Vagina (tissue), 2 donors: ENCODE data around the gene ENO4. TPM values are rescaled to one million over a fixed set of nuclear protein-coding genes. Genes with fewer than 3 reads are reported as not detected.

ENCODE experiments used
- DNase-seq, 2 donors: peaks; one replicate each; pipeline ENCODE4 v3.0.0-alpha.2; 2017; ENCODE audit errors: extremely low spot score in 2 of 2
- H3K27ac ChIP-seq: fragments of 200-600 bp; sonication (generic); one replicate; pipeline ENCODE4 v1.5.1; 2019
- H3K27me3 ChIP-seq: fragments of 200-600 bp; sonication (generic); one replicate; pipeline ENCODE4 v1.5.1; 2019
- H3K36me3 ChIP-seq, 2 donors: fragments of 200-600 bp; sonication (generic); one replicate each; pipeline ENCODE4 v1.5.1; 2017 to 2019
- H3K4me1 ChIP-seq: fragments of 200-600 bp; sonication (generic); one replicate; pipeline ENCODE4 v1.5.1; 2019
- H3K4me3 ChIP-seq, 2 donors: fragments of 200-600 bp; sonication (generic); 1 replicate in 1 of 2; 2 replicates in 1 of 2; pipeline ENCODE4 v1.5.1; 2016 to 2019
- H3K9me3 ChIP-seq: fragments of 200-600 bp; sonication (generic); one replicate; pipeline ENCODE4 v1.5.1; 2019
- CTCF ChIP-seq, 3 experiments: fragments of 450-650 bp in 2 of 3; fragments of 200-600 bp in 1 of 3; sonication (generic) in 1 of 3; IDR thresholded peaks; one replicate each; pipeline ENCODE4 v1.5.1; 2017 to 2019; ENCODE audit warnings: antibody characterized with exemption in 3 of 3, mild to moderate bottlenecking in 2 of 3, moderate library complexity in 2 of 3
- POLR2A ChIP-seq, 2 donors: fragments of 450-650 bp; IDR thresholded peaks; one replicate each; pipeline ENCODE4 v1.6.1; 2017; ENCODE audit warnings: antibody characterized with exemption in 2 of 2, mild to moderate bottlenecking in 2 of 2, moderate library complexity in 2 of 2
- POLR2AphosphoS5 ChIP-seq, 2 donors: sonication (generic); formaldehyde crosslinking; IDR thresholded peaks; one replicate each; pipeline ENCODE4 v1.9.0; 2017; ENCODE audit warnings: antibody characterized with exemption in 2 of 2, mild to moderate bottlenecking in 2 of 2, low read depth in 1 of 2; ENCODE audit not compliant: insufficient read depth in 1 of 2
- intact Hi-C: fragments of 100-400 bp; cut with DNase I; formaldehyde crosslinking; loops from one replicate; pipeline ENCODE4 v1.15.1; 2023
- total RNA-seq: library from RNA; depleted of rRNA; stranded (reverse); fragments of >200 nt; gene quantifications from one replicate; pipeline ENCODE4 v1.2.3, GENCODE V29; 2016

ENO4 gene
- total RNA-seq, 1 donor from 2014 or later: not detected

GRCh38 chr10:116853701-116854100 is 4.4 kb downstream of the ENO4 start:
- intact Hi-C loops: no loop called here
- Histone ChIP-seq H3K27ac (no peak overlapping the region), H3K4me3 (no peak overlapping the region), H3K27me3 (no peaks in the 10 kb centered on the region), H3K36me3 (no peaks in the 10 kb centered on the region), H3K4me1 (peaks cover 5% of the 10 kb centered on the region), H3K9me3 (no peaks in the 10 kb centered on the region)
- DNase-seq: peak in 1 of 2 donors; percentile 3
- TF ChIP-seq POLR2A (IDR thresholded peaks at IDR 0.05): no peak
- no peak for TF ChIP-seq CTCF (IDR thresholded peaks at IDR 0.05)
- TF ChIP-seq POLR2AphosphoS5 (IDR thresholded peaks at IDR 0.05; ENCODE audit: insufficient read depth in 1 of 2, low read depth in 1 of 2): no peak

DNA sequence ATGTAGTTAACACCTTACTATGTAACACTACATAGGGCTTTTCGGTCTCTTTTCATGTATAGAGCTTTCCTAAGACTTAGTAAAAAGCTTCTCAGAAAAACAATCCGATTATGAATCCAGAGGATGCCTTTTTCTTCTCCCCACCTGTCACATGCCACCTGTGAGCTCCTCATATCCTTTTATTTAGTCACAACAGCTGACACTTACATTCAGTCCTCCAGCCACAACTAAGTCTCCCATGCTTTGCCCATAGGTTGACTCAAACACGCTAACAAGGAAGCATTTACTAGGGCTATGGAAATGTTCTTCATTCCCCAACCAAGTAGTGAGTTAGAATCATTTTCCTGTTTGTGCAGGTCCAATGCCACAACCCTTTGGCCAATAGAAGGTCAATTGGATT is 7.9 kb downstream of the ENO4 start:
- Histone ChIP-seq H3K27ac (no peak overlapping the region), H3K36me3 (no peaks in the 10 kb centered on the region), H3K4me1 (no peaks in the 10 kb centered on the region), H3K27me3 (no peaks in the 10 kb centered on the region), H3K4me3 (no peak overlapping the region), H3K9me3 (no peaks in the 10 kb centered on the region)
- DNase-seq: no peak
- no peak for TF ChIP-seq POLR2A (IDR thresholded peaks at IDR 0.05)
- no peak for TF ChIP-seq POLR2AphosphoS5 (IDR thresholded peaks at IDR 0.05; ENCODE audit: insufficient read depth in 1 of 2, low read depth in 1 of 2)
- no peak for TF ChIP-seq CTCF (IDR thresholded peaks at IDR 0.05)
- intact Hi-C loops: no loop called here

DNA sequence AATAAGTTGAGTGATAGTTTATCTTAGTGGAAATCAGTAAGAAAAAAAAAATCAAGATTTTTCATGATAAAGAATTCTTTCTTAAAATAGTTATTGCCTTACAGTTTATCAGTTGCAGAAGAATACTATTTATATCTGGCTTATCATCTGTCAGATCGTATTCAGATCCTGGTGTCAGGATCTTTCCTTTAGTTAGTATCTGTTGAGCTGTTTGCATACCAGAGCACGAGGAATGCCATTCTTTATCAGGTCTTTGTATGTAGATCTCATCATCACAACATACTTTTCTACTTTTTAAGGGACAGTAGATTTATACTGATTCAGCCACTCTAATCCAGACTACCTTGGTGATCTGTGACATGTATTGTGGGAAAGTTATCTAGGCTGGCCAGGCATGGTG is 12.5 kb downstream of the ENO4 start:
- TF ChIP-seq POLR2AphosphoS5 (IDR thresholded peaks at IDR 0.05; ENCODE audit: insufficient read depth in 1 of 2, low read depth in 1 of 2) (no peak), POLR2A (IDR thresholded peaks at IDR 0.05) (no peak), CTCF (IDR thresholded peaks at IDR 0.05) (no peak)

DNA sequence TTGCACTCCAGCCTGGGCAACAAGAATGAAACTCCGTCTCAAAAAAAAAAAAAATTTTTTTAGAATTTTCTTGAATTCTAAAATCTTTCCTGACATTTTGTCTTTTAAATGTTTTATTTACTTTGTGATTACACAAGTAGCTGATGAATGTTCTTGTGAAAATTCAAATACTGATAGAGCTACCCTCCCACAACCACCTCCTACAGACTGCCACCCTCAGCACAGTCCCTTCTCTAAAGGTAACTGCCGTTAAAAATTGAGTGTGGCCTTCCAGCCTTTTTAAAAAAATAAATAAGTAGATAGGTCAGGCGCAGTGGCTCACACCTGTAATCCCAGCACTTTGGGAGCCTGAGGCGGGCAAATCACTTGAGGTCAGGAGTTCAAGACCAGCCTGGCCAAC is 15.1 kb downstream of the ENO4 start:
- TF ChIP-seq CTCF (IDR thresholded peaks at IDR 0.05) (no peak), POLR2AphosphoS5 (IDR thresholded peaks at IDR 0.05; ENCODE audit: insufficient read depth in 1 of 2, low read depth in 1 of 2) (no peak), POLR2A (IDR thresholded peaks at IDR 0.05) (no peak)
- Histone ChIP-seq H3K27ac (no peak overlapping the region), H3K36me3 (no peaks in the 10 kb centered on the region), H3K27me3 (no peaks in the 10 kb centered on the region), H3K4me1 (no peaks in the 10 kb centered on the region), H3K9me3 (no peaks in the 10 kb centered on the region), H3K4me3 (no peak overlapping the region)
- no peak for DNase-seq
- intact Hi-C loops: no loop called here

More for the DNA sequence above, 12.5 kb downstream of the ENO4 start:
- no peaks in the 10 kb centered on the region for H3K36me3 ChIP-seq
- H3K4me3 ChIP-seq: no peak overlapping the region
- H3K27me3 ChIP-seq: no peaks in the 10 kb centered on the region
- no peak for DNase-seq
- no peak overlapping the region for H3K27ac ChIP-seq
- intact Hi-C loops: no loop called here
- H3K9me3 ChIP-seq: no peaks in the 10 kb centered on the region
- H3K4me1 ChIP-seq: no peaks in the 10 kb centered on the region

GRCh38 chr10:116866066-116866465 is 16.8 kb downstream of the ENO4 start:
- intact Hi-C loops: no loop called here
- Histone ChIP-seq H3K27ac (no peak overlapping the region), H3K9me3 (no peaks in the 10 kb centered on the region), H3K4me1 (no peaks in the 10 kb centered on the region), H3K4me3 (no peak overlapping the region), H3K36me3 (no peaks in the 10 kb centered on the region), H3K27me3 (no peaks in the 10 kb centered on the region)
- DNase-seq: no peak
- TF ChIP-seq CTCF (IDR thresholded peaks at IDR 0.05) (no peak), POLR2A (IDR thresholded peaks at IDR 0.05) (no peak), POLR2AphosphoS5 (IDR thresholded peaks at IDR 0.05; ENCODE audit: insufficient read depth in 1 of 2, low read depth in 1 of 2) (no peak)
